Measurements from ENCODE around the gene GOLGA8M.
"Not testable (repeated sequence)": the region's sequence is repeated elsewhere in the genome, so short reads cannot be mapped to it uniquely, and the experiment has no call there.

Gene GOLGA8M

DNA sequence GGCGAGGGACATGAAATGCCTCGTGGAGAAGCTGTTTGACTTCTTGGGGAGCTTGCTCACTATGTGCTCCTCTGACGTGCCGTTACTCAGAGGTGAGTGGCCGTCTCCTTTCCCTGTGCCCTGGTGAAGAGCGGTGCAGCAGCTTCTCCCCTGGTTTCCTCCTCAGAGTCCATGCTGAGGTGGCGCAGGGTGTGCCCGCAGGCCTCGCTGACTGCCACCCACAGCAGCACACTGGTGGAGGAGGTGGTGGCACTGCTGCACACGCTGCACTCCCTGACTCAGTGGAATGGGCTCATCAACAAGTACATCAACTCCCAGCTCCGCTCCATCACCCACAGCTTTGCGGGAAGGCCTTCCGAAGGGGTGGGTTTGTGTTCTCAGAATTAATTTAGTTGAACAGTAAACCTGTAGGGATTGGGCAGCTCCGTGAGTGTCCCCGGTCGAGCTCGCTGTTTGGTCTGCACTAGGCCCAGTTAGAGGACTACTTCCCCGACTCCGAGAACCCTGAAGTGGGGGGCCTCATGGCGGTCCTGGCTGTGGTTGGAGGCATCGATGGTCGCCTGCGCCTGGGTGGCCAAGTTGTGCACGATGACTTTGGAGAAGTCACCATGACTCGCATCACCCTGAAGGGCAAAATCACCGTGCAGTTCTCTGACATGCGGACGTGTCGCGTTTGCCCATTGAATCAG, 56.7 kb downstream of the GOLGA8M start:
- not testable (repeated sequence) for DNase-seq

DNA sequence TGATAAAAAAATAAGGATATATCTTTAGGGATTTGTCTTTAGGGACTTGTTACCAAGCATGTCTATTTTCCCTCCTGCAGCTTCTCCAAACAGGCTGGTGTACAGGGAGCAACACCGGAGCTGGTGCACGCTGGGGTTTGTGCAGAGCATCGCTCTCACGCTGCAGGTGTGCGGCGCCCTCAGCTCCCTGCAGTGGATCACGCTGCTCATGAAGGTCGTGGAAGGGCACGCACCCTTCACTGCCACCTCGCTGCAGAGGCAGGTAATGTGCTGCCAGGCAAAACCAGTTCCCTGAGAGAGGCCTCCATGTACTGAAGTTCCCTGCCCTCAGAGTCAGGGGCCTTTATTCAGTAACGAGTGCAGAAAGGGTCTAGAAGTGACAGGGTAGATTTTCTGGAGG, 58.0 kb downstream of the GOLGA8M start:
- DNase-seq: not testable (repeated sequence)

DNA sequence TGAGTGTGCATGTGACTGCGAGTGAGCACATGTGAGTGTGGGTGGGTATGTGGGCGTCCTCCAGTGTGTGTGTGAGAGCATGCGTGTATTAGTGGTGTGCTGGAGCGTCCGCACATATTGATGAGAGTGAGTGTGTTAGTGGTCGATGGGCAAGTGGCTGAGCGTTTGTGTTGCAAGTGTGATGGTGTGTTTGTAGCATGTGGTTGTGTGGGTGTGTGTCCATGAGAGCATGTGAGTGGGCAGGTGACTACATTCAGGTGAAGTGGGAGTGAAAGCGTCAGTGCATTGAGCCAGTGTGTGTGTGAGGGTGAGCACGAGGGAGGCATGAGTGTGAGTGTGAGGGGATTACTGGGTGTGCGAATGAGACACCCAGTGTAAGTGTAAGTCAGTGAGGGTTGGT, 59.7 kb downstream of the GOLGA8M start:
- DNase-seq: not testable (repeated sequence)

Data from activated CD4-positive, alpha-beta T cell treated with anti-CD3 and anti-CD28 coated beads, Interleukin-2, amount 50 U/mL, for 16 hours (primary cell).